HG03175 (cell line): Measurements from ENCODE around the gene GJA10.

Experiments
- ATAC-seq: cut with Tn5 transposase; IDR thresholded peaks from one replicate; pipeline ENCODE4 v1.9.1; 2021; ENCODE audit warnings: mild to moderate bottlenecking, moderate library complexity; ENCODE audit not compliant: unreplicated experiment

Gene GJA10

DNA sequence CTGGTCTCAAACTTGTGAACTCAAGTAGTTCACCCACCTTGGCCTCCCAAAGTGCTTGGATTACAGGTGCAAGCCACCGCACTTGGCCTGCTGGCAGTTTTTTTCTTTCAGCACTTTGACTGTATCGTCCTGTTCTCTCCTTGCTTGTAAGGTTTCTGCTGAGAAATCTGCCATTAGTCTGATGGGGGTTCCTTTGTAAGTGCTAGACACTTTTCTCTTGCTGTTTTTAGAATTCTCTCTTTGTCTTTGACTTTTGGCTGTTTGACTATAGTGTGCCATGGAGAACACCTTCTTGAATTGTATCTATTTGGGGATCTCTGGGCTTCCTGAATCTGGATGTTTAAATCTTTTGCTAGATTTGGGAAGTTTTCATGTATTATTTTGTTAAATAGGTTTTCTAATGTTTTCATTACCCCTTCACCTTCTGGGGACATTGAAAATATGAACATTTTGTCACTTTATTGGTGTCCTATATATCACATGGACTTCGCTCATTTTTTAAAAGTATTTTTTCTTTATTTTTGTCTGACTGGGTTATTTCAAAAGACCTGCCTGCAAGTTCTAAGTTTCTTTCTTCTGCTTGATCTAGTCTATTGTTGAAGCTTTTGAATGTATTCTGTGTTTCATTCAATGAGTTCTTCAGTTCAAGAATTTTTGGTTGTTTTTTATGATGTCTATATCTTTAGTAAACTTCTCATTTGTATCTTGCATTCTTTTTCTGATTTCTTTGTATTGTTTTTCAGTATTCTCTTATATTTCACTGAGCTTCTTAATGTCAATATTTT lies 22.1 kb downstream of the GJA10 start:
- no peak for ATAC-seq

GRCh38 chr6:89917216-89917615 lies 22.9 kb downstream of the GJA10 start:
- no peak for ATAC-seq

DNA sequence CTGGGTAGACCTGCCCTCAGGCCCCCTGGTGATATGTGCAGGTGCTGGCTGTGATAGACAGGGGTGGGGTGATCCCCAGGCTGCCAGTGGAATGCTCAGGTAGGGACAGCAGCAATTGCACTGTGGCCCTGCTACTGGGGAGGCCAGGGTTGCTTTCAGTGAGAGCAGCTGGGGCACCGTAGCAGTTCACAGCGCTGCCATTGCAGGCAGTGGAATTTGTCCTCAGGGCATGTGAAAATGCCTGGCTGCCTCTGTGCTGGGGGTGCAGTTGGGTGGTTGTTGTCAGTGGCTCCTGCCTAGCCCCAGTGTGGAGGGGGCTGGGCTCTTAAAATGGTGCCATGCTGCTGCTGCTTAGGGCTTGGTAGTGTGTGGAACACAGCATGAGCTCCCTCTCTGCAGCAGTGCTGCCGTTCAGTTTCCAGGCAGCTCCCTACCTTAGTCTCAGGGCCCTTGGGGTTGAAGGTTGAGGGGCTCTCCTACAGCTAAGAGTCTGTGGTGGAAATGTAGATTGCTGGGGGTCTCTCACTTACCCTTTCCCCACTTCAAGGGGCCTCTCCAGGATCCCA lies 23.6 kb downstream of the GJA10 start:
- ATAC-seq = no peak

DNA sequence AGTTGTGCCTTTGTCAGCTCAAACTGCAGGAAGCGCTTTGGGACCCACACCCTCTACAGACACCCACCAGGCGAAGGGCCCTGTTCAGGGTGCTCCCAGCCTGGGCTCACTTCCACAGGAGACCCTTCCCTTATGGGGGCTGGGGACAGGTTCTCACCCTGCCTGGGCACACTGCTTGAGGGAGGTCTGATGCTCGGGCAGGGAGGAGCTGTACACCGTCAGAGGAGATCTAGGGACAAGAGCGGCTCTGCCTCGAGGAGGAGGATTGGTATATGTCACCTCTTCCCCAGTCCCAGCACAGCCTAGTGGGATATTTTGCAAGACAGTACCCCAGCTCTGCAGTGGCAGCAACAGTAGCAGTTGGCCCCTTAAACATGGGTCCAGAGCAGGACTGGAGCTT lies 26.9 kb downstream of the GJA10 start:
- no peak for ATAC-seq

GRCh38 chr6:89921691-89922090 lies 27.4 kb downstream of the GJA10 start:
- no peak for ATAC-seq

DNA sequence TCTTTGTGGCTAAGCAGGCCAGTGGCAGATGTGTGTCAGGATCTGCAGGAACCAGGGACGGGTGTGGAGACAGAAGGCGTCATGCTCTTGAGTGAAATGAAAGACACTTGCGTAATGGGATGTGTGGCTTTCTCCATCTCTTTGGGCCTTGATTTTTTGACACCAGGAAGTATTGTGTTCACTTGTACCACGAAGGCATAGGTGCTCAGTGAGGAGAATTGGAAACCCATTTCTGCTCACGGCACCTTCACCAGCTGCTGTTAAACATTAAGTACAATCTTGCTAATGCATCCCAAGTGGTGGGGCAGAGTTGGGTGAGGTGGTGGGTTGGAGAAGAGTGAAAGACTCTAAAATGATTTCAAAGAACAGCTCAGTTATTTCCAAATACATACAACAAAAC lies 30.0 kb downstream of the GJA10 start:
- no peak for ATAC-seq

DNA sequence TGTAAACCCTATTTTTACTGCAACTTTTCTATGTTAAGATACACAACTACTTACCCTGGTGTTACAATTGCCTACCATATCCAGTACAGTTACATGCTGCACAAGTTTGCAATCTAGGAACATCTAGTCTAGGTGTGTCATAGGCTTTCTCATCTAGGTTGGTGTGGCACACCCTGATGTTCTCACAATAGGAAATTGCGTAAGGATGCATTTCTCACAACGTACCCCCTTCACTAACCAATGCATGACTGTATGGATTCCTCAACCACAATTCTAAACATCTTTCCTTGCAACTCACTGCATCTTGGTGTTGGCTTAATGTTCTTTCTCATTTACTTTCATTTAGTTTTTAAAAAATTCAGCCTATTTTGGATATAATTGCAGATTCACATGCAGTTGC lies 31.6 kb downstream of the GJA10 start:
- ATAC-seq = no peak

GRCh38 chr6:89927264-89927663 lies 33.0 kb downstream of the GJA10 start:
- no peak for ATAC-seq

DNA sequence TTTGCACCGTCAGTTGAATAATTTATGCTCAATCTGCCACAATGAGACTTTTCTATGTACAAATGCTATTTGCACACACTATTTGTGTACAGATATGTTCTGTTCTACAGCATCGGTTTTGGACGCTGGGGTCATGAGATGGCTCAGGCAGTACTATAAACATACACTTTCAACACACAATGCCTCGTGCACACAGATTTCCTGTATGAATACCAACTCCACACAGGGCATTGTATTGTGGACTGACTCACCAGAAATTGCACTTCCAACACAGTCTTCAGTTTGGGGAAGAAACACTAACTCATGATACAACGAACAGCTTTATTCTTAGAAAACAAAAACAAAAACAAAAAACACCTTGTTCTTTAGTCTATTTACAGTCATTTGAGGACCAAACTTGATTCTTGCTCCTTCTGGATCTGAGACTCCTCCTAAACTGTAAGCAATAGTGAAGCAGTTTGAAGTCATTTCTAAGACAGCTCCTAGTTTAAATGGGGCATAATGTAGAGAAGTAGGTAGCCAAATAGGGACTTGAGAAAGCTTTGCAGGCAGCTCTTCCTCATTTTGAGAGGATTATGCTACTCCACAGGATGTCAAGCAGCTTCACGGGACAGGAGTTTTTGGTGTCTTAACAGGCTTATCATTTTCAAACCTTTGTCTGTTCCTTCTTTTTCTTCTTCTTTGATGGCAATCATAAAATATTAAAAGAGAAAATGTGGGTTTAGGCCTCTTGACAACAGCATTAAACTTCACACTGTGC lies 33.7 kb downstream of the GJA10 start:
- ATAC-seq = no peak

GRCh38 chr6:89928604-89929003 lies 34.3 kb downstream of the GJA10 start:
- no peak for ATAC-seq

DNA sequence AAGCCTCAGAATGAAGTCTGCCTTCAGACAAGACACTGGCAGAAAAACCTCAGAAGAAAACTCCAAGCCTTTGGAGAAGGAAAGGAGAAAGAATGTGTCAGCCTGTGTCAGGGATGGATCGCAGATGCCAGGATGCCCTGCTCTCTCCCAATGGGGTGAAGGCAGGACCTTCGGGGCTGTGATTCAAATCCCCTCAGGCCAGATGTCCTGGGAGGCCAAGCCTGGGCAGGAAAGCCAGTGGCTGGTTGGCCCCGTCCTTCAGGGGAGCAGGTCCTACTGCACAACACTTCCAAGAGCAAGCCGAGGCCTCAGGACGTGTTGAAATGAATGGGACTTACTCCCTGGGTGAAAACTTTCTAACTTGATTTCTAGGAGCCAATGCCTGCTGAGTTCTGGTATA lies 36.5 kb downstream of the GJA10 start:
- ATAC-seq = no peak

- ATAC-seq = no peak
Measured at GRCh38 chr6:89932245-89932802, 38.1 kb downstream of the GJA10 start.

GRCh38 chr6:89934685-89935366 lies 40.6 kb downstream of the GJA10 start:
- ATAC-seq = no peak

DNA sequence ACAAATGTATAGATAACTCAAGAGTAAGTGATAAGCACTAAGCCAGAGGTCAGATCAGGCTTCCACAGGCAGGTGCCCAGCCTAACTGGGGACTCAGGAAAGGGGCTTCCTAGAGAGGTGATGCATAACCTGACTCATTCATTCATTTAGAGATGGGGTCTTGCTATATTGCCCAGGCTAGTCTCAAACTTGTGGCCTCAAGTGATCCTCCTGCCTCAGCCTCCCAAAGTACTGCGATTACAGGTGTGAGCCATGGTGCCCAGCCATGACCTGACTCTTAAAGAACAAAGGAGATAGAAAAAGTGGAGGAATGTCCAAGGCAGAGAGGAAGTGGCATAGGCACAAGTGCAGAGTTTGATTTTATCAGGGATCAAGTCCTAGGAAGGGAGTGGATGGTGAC lies 41.9 kb downstream of the GJA10 start:
- no peak for ATAC-seq

- no peak for ATAC-seq
Measured at GRCh38 chr6:89938014-89938413, 43.7 kb downstream of the GJA10 start.

DNA sequence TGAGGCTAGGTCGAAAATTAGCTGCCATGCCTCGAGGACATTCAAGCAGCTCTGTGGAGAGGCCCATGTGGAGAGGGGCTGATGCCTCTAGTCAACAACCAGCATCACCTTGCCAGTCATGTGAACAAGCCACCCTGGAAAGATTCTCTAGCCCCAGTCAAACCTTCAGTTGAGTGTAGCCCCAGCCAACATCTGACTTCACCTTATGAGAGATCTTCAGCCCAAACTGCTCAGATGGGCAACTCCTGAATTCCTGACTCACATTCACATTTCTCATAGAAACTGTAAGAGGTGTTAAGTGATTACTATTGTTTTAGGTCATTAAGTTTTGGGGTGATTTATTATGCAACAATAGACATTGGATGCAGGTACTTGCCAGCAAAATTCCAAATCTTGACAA lies 44.9 kb downstream of the GJA10 start:
- ATAC-seq = no peak

GRCh38 chr6:89940225-89941027 lies 46.2 kb downstream of the GJA10 start:
- peak; percentile 85 for ATAC-seq

DNA sequence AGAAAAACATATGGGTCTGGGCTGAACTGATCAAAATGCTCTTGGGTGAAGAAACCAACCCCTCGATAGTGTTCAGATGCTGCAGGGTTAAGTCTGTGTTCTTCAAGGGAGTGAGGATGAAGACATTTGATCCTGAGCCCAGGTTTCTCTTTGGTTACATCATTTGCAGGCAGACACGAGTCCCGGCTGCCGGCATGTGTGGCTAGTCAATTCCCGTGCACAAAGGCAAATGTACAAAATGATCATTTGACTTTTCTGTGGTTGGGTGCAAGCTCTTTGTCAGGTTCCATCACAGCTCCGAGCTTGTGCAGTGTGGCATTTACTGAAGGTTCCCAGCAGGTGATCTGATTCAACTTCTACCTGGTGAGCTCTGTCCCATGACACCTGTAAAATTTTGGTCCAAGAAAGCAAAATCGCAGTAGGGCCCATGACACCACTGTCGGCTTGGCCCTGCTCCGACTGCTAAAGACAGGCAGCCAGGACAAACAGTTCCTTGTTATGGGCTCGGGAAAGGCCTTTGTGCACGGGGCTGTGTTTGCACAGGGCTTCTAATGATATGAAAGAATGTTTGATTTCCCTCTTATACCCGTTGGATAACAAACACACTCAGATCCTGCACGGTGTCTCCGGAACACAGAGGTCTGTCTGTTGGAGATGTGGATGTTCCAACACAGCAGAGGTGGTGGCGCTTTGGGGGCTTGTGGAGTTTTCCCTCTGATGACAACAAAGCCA lies 46.9 kb downstream of the GJA10 start:
- ATAC-seq = no peak

- no peak for ATAC-seq
Measured at GRCh38 chr6:89941763-89942497, 47.7 kb downstream of the GJA10 start.
